Esophagus squamous epithelium (tissue), 5 donors: ENCODE measurements around the gene CELF2. TPM values are rescaled to one million over a fixed set of nuclear protein-coding genes. Genes with fewer than 3 reads are reported as not detected.

ENCODE experiments used
- DNase-seq: peaks from one replicate; lab custom pipeline; 2025; lab: John Stamatoyannopoulos, UW
- H3K27ac ChIP-seq, 4 donors: fragments of 200-600 bp; sonication (generic); one replicate each; pipeline ENCODE4 v1.5.1; 2016 to 2019; ENCODE audit warnings: mild to moderate bottlenecking in 1 of 4
- H3K27me3 ChIP-seq, 4 donors: fragments of 200-600 bp; sonication (generic); 1 replicate in 3 of 4; 2 replicates in 1 of 4; pipeline versions ENCODE4 v1.5.1 to v1.6.0; 2017 to 2021; ENCODE audit warnings: antibody characterized with exemption in 1 of 4
- H3K36me3 ChIP-seq, 3 donors: fragments of 200-600 bp; sonication (generic); one replicate each; pipeline ENCODE4 v1.5.1; 2016 to 2019
- H3K4me1 ChIP-seq, 3 donors: fragments of 200-600 bp; sonication (generic); one replicate each; pipeline ENCODE4 v1.5.1; 2017 to 2019
- H3K4me3 ChIP-seq, 4 donors: fragments of 200-600 bp; sonication (generic); 1 replicate in 3 of 4; 2 replicates in 1 of 4; pipeline ENCODE4 v1.5.1; 2016 to 2019; ENCODE audit warnings: mild to moderate bottlenecking in 2 of 4, moderate library complexity in 1 of 4
- H3K9me3 ChIP-seq, 3 donors: fragments of 200-600 bp; sonication (generic); one replicate each; pipeline ENCODE4 v1.5.1; 2016 to 2019
- POLR2A ChIP-seq, 4 donors: fragments of 450-650 bp; IDR thresholded peaks; one replicate each; pipeline ENCODE4 v1.6.1; 2017; ENCODE audit warnings: antibody characterized with exemption in 4 of 4, mild to moderate bottlenecking in 4 of 4, moderate library complexity in 3 of 4
- WGBS, 2 donors: methylation state at CpG; one replicate each; pipeline ENCODE4 v1.1.5; 2018; 5-methylcytosine and 5-hydroxymethylcytosine counted together
- intact Hi-C: fragments of 100-400 bp; cut with DNase I; formaldehyde crosslinking; loops from one replicate; pipeline ENCODE4 v1.15.0; 2022
- total RNA-seq, 4 donors: library from RNA; depleted of rRNA; stranded (reverse); fragments of >200 nt; gene quantifications; one replicate each; pipeline ENCODE4 v1.1.0, GENCODE V29; 2016
- TF ChIP-seq, protein P1 (sequence below), 6 experiments: fragments of 450-650 bp in 4 of 6; fragments of 200-600 bp in 2 of 6; sonication (generic) in 2 of 6; IDR thresholded peaks; one replicate each; pipeline ENCODE4 v1.5.1; 2016 to 2019; ENCODE audit warnings: antibody characterized with exemption in 6 of 6, mild to moderate bottlenecking in 4 of 6, moderate library complexity in 4 of 6
- donor health status: DM: yes; HTN: yes; CAD: no.

CELF2 gene
- total RNA-seq, 4 donors from 2014 or later = 4.2 to 62.4 (median 13.5) TPM

GRCh38 chr10:11304906-11305585 is 287.4 kb downstream of the CELF2 start:
- H3K4me1 ChIP-seq = no peaks in the 10 kb centered on the region
- no peaks in the 10 kb centered on the region for H3K27me3 ChIP-seq
- WGBS, 2 donors = 97 to 100% methylated on average over 6 to 7 of the region's 11 CpGs
- H3K9me3 ChIP-seq = peaks cover 0 to 24% (median 8%) of the 10 kb centered on the region in 3 donors
- H3K27ac ChIP-seq = no peak overlapping the region
- H3K4me3 ChIP-seq = no peak overlapping the region
- no peak for TF ChIP-seq POLR2A (IDR thresholded peaks at IDR 0.05)
- TF ChIP-seq, protein P1, sequence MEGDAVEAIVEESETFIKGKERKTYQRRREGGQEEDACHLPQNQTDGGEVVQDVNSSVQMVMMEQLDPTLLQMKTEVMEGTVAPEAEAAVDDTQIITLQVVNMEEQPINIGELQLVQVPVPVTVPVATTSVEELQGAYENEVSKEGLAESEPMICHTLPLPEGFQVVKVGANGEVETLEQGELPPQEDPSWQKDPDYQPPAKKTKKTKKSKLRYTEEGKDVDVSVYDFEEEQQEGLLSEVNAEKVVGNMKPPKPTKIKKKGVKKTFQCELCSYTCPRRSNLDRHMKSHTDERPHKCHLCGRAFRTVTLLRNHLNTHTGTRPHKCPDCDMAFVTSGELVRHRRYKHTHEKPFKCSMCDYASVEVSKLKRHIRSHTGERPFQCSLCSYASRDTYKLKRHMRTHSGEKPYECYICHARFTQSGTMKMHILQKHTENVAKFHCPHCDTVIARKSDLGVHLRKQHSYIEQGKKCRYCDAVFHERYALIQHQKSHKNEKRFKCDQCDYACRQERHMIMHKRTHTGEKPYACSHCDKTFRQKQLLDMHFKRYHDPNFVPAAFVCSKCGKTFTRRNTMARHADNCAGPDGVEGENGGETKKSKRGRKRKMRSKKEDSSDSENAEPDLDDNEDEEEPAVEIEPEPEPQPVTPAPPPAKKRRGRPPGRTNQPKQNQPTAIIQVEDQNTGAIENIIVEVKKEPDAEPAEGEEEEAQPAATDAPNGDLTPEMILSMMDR (IDR thresholded peaks at IDR 0.05) = no peak
- DNase-seq = no peak
- intact Hi-C loops = no loop called here
- H3K36me3 ChIP-seq = peaks cover 0 to 76% (median 0%) of the 10 kb centered on the region in 3 donors

DNA sequence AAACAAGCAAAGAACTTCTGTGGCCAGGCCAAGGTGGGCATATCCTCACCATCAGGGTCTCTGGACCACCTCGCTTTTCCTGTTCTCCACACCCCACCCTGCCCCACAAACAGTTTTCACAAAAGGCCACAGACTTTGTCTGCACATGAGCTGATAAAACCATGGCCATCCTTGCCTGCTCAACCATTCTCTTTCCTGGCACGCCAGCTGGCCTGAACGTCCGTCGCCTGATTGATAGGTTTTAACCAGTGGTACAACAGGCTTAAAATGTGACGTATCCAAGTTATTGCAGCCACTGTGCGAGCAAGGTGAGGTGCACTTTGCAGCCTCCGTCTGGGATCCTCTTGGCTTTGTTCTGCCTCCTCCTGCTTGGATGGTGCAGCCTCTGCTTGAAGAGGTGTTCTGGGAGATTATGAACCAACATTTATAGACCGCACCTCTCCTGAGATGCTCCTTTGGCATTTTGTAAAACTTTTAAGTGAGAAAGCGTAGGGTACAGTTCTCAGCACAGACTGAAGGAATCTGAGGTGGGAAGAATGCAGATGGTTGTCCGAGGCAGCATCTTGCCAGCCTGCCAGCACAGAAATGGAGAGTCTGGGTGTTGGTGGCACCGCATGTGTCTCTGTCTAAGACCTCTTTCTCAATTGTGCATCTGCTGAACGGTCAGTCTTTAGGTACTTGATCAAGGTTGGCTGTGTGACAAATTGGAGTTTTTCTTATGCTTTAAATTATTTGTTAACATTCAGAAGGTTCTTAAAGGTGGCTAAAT is 288.3 kb downstream of the CELF2 start:
- DNase-seq = no peak
- intact Hi-C loops = no loop called here
- Histone ChIP-seq H3K27ac (no peak overlapping the region), H3K4me1 (no peaks in the 10 kb centered on the region), H3K27me3 (no peaks in the 10 kb centered on the region), H3K9me3 (peaks cover 0 to 24% (median 8%) of the 10 kb centered on the region in 3 donors), H3K4me3 (no peak overlapping the region), H3K36me3 (peaks cover 0 to 66% (median 0%) of the 10 kb centered on the region in 3 donors)
- no peak for TF ChIP-seq POLR2A (IDR thresholded peaks at IDR 0.05)
- 86 to 95% methylated on average over 7 to 13 of the region's 13 CpGs for WGBS, 2 donors

DNA sequence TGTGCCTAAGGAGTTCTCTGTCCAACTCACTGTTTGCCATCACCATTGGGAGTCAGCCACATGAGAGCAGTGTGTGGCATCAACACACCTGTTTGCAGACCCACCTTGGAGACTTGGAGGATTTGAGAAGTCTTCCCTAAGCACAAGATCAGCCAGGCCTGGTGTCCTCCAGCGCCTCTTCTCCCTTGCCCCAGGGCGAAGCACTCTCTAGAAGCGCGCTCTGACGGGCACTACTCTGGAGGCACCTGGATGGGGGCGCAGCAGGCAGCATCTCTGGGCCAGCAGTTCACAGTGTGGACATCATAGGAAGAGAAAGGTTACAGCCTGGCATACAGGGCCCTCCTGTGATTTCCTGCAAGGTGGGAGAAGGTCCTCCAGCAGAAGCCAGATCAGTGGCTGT is 289.3 kb downstream of the CELF2 start:
- Histone ChIP-seq H3K4me1 (no peaks in the 10 kb centered on the region), H3K4me3 (no peak overlapping the region), H3K27me3 (no peaks in the 10 kb centered on the region), H3K27ac (no peak overlapping the region), H3K36me3 (peaks cover 0 to 58% (median 0%) of the 10 kb centered on the region in 3 donors), H3K9me3 (peaks cover 0 to 24% (median 8%) of the 10 kb centered on the region in 3 donors)
- DNase-seq = no peak
- 88 to 100% methylated on average over 6 of the region's 6 CpGs for WGBS, 2 donors
- intact Hi-C loops = no loop called here
- TF ChIP-seq, protein P1 (IDR thresholded peaks at IDR 0.05) = no peak
- no peak for TF ChIP-seq POLR2A (IDR thresholded peaks at IDR 0.05)

- Histone ChIP-seq H3K36me3 (peaks cover 0 to 51% (median 0%) of the 10 kb centered on the region in 3 donors), H3K4me1 (no peaks in the 10 kb centered on the region), H3K27ac (no peak overlapping the region), H3K4me3 (no peak overlapping the region), H3K27me3 (no peaks in the 10 kb centered on the region), H3K9me3 (peaks cover 0 to 24% (median 8%) of the 10 kb centered on the region in 3 donors)
- no peak for TF ChIP-seq POLR2A (IDR thresholded peaks at IDR 0.05)
- TF ChIP-seq, protein P1 (IDR thresholded peaks at IDR 0.05) = no peak
- WGBS, 2 donors = 76 to 100% methylated on average over 1 of the region's 1 CpG
- intact Hi-C loops = no loop called here
- no peak for DNase-seq
Observed at GRCh38 chr10:11307937-11308336, 290.3 kb downstream of the CELF2 start.

DNA sequence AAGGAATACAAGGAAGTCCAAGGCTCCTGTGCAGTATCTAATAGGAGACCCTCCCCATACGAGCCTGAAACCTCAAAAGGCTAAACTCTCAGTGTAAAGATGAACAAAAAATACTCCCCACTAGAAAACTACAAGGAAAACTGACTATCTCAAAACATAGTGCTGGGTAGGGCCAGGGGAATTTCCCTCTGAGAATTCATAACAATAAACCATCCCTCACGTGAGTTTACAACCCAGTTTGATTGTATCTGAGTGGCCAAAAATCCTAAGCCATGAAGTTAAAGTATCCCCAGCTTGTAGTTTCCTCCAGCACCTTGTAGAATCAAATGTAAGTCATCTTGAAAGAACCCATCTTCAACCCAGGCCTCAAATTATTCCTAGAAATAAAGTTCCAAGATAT is 293.4 kb downstream of the CELF2 start:
- H3K4me3 ChIP-seq = no peak overlapping the region
- H3K27me3 ChIP-seq = no peaks in the 10 kb centered on the region
- H3K4me1 ChIP-seq = no peaks in the 10 kb centered on the region
- peaks cover 0 to 46% (median 0%) of the 10 kb centered on the region in 3 donors for H3K36me3 ChIP-seq
- no peak for DNase-seq
- intact Hi-C loops = no loop called here
- H3K27ac ChIP-seq = no peak overlapping the region
- WGBS, 2 donors = 62 to 66% methylated on average over 2 of the region's 2 CpGs
- peaks cover 0 to 19% (median 4%) of the 10 kb centered on the region in 3 donors for H3K9me3 ChIP-seq
- TF ChIP-seq, protein P1 (IDR thresholded peaks at IDR 0.05) = no peak
- no peak for TF ChIP-seq POLR2A (IDR thresholded peaks at IDR 0.05)
